NCI-H128 (cell line): ENCODE data around the gene GSC2.
"Not testable (repeated sequence)": the region's sequence is repeated elsewhere in the genome, so short reads cannot be mapped to it uniquely, and the experiment has no call there.

Experiments used
- DNase-seq: peaks from one replicate; lab custom pipeline; 2025; ENCODE audit not compliant: unreplicated experiment; lab: John Stamatoyannopoulos, UW

The GSC2 gene

GRCh38 chr22:19178065-19178656 lies 28.1 kb upstream of the GSC2 start:
- DNase-seq, result peak; percentile 13

GRCh38 chr22:19177164-19178064 lies 27.3 kb upstream of the GSC2 start:
- no peak for DNase-seq

- no peak for DNase-seq
These were observed 26.6 kb upstream of the GSC2 start for GRCh38 chr22:19176732-19177131.

- DNase-seq, result no peak
These were observed 26.1 kb upstream of the GSC2 start for GRCh38 chr22:19176175-19176643.

- no peak for DNase-seq
These were observed 25.6 kb upstream of the GSC2 start for GRCh38 chr22:19175602-19176174.

GRCh38 chr22:19175026-19175601 lies 25.0 kb upstream of the GSC2 start:
- DNase-seq, result no peak

GRCh38 chr22:19174106-19175025 lies 24.3 kb upstream of the GSC2 start:
- DNase-seq, result no peak

- no peak for DNase-seq
These were observed 23.2 kb upstream of the GSC2 start for GRCh38 chr22:19173047-19174035.

GRCh38 chr22:19172213-19173046 lies 22.3 kb upstream of the GSC2 start:
- DNase-seq, result no peak

GRCh38 chr22:19169947-19170318 lies 19.8 kb upstream of the GSC2 start:
- no peak for DNase-seq

- no peak for DNase-seq
These were observed 19.2 kb upstream of the GSC2 start for GRCh38 chr22:19169002-19169946.

GRCh38 chr22:19168088-19168890 lies 18.2 kb upstream of the GSC2 start:
- no peak for DNase-seq

- no peak for DNase-seq
These were observed 17.2 kb upstream of the GSC2 start for GRCh38 chr22:19167106-19167869.

GRCh38 chr22:19166421-19166820 lies 16.3 kb upstream of the GSC2 start:
- no peak for DNase-seq

- no peak for DNase-seq
These were observed 14.3 kb upstream of the GSC2 start for GRCh38 chr22:19164425-19164824.

- DNase-seq, result not testable (repeated sequence)
These were observed 8.6 kb upstream of the GSC2 start for GRCh38 chr22:19158649-19159048.
